ENCODE measurements around the gene GAB3.
"Not testable (repeated sequence)": the region's sequence is repeated elsewhere in the genome, so short reads cannot be mapped to it uniquely, and the experiment has no call there.

GRCh38 chrX:154643708-154644107 is 107.2 kb downstream of the GAB3 start:
- not testable (repeated sequence) for TF ChIP-seq CTCF (conservative IDR thresholded peaks at IDR 0.05); EZH2 (IDR thresholded peaks at IDR 0.05; ENCODE audit: low read depth)

Data from PC-9 (cell line).